Testis (tissue), 3 donors: ENCODE results near the gene UTS2B. TPM values are rescaled to one million over a fixed set of nuclear protein-coding genes. Genes with fewer than 3 reads are reported as not detected.

Source experiments
- DNase-seq: peaks from one replicate; pipeline ENCODE4 v3.0.0-alpha.2; 2019
- H3K27ac ChIP-seq, 2 donors: fragments of 200-600 bp; sonication (generic); one replicate each; pipeline ENCODE4 v1.5.1; 2019
- H3K27me3 ChIP-seq: fragments of 200-600 bp; sonication (generic); one replicate; pipeline ENCODE4 v1.5.1; 2019
- H3K36me3 ChIP-seq: fragments of 200-600 bp; sonication (generic); one replicate; pipeline ENCODE4 v1.5.1; 2017; ENCODE audit warnings: low read depth; ENCODE audit errors: missing control alignments
- H3K4me1 ChIP-seq: fragments of 200-600 bp; sonication (generic); one replicate; pipeline ENCODE4 v1.5.1; 2019
- H3K4me3 ChIP-seq, 2 donors: fragments of 200-600 bp; sonication (generic); one replicate each; pipeline ENCODE4 v1.5.1; 2017 to 2019
- H3K9me3 ChIP-seq: fragments of 200-600 bp; sonication (generic); one replicate; pipeline ENCODE4 v1.5.1; 2017
- CTCF ChIP-seq, 3 experiments: fragments of 450-650 bp in 2 of 3; fragments of 200-600 bp in 1 of 3; sonication (generic) in 1 of 3; IDR thresholded peaks; one replicate each; pipeline ENCODE4 v1.5.1; 2016 to 2019; ENCODE audit warnings: antibody characterized with exemption in 3 of 3, mild to moderate bottlenecking in 2 of 3, moderate library complexity in 1 of 3
- POLR2A ChIP-seq: fragments of 450-650 bp; IDR thresholded peaks from one replicate; pipeline ENCODE4 v1.6.1; 2017; ENCODE audit warnings: antibody characterized with exemption, mild to moderate bottlenecking, moderate library complexity
- WGBS, 2 donors: methylation state at CpG; one replicate each; pipeline ENCODE4 v1.1.5; 2018; 5-methylcytosine and 5-hydroxymethylcytosine counted together
- intact Hi-C: fragments of 100-400 bp; cut with DNase I; formaldehyde crosslinking; loops from one replicate; pipeline ENCODE4 v1.15.1; 2023; ENCODE audit warnings: low total_unique reads
- polyA plus RNA-seq: library from polyadenylated mRNA; stranded (reverse); fragments of 350-450 nt; fragmentation: Illumina TruSeq; extraction: RNeasy Lipid Tissue Mini Kit (QIAGEN cat#74804); gene quantifications from one replicate; pipeline ENCODE4 v1.2.3, GENCODE V29; 2014; ENCODE audit warnings: low read depth, low replicate concordance; ENCODE audit not compliant: insufficient read depth
- total RNA-seq, 2 donors: library from RNA; depleted of rRNA; stranded (reverse); fragments of >200 nt; gene quantifications; one replicate each; pipeline ENCODE4 v1.2.3, GENCODE V29; 2016

The UTS2B gene
- total and polyA plus RNA-seq, 3 donors from 2014 or later, result 5.9 to 13.1 (median 12.3) TPM

GRCh38 chr3:191336833-191337232 lies 6.5 kb upstream of the UTS2B start:
- Histone ChIP-seq H3K9me3 (no peaks in the 10 kb centered on the region), H3K27ac (no peak overlapping the region), H3K4me1 (no peaks in the 10 kb centered on the region), H3K27me3 (no peaks in the 10 kb centered on the region), H3K36me3 (no peaks in the 10 kb centered on the region), H3K4me3 (no peak overlapping the region)
- whole genome bisulfite sequencing, 2 donors, result 68 to 82% methylated on average over 2 of the region's 2 CpGs
- intact Hi-C loops, result no loop called here
- no peak for TF ChIP-seq POLR2A
- TF ChIP-seq CTCF (IDR thresholded peaks at IDR 0.05), result no peak
- no peak for DNase-seq

DNA sequence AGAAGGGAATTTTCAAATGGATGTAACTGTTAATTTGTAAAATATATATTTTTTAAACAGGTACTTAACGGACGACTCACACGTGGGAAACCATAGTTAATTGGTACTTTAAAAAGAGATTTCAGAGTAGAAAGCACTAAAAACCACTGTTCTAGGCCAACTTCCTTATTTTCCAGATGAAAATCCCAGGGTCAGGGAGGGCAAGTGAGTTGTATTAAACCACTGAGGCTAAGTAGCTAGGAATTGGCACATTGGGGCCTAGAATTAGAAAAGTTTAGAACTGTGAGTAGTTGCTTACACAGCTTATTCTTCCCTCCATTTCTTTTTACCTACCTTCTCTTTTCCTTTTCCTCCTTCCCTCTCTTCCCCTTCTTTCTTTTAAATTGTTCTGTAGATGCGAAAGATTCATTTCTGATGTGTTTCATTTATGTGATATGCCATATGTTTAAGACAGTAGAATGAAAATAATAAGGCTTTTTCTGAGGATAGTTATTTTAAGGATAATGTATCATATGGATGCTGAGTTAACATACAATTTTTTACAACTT lies 4.1 kb upstream of the UTS2B start:
- 78 to 88% methylated on average over 4 of the region's 4 CpGs for WGBS, 2 donors
- H3K4me1 ChIP-seq, result peaks cover 11% of the 10 kb centered on the region
- intact Hi-C loops, result no loop called here
- H3K9me3 ChIP-seq, result no peaks in the 10 kb centered on the region
- no peak overlapping the region for H3K4me3 ChIP-seq
- TF ChIP-seq POLR2A (no peak), CTCF (IDR thresholded peaks at IDR 0.05) (no peak)
- H3K27ac ChIP-seq, result no peak overlapping the region
- H3K36me3 ChIP-seq, result no peaks in the 10 kb centered on the region
- no peak for DNase-seq
- H3K27me3 ChIP-seq, result no peaks in the 10 kb centered on the region

DNA sequence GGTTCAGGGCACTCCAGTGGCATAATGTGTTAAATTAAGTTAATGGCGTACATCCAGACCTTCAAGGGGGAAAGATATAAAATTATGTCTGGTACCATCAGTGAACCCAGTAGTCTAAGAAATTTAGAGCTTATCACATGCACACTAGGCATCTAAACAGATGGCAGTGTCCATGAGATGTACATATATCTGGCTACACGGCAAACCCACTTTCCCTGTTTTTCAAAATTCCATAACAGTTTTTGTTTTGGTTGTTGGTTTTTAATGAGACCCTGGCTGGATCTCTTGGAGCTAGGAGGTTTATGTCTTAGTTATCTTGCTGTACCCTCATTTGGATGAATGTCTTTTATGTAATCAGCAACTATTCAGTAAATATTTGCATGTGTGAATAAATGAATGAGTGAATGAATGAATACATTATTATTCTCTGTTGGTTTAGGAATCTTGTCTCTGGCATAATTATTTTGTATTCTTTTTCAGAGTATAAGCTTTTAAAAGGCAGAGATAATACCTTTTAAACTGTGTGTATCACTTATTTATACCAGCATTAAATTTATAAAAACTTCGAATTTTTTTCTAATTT lies 3.1 kb upstream of the UTS2B start:
- TF ChIP-seq CTCF (IDR thresholded peaks at IDR 0.05) (no peak), POLR2A (no peak)
- Histone ChIP-seq H3K4me1 (peaks cover 17% of the 10 kb centered on the region), H3K4me3 (no peak overlapping the region), H3K36me3 (no peaks in the 10 kb centered on the region), H3K27ac (no peak overlapping the region), H3K27me3 (no peaks in the 10 kb centered on the region), H3K9me3 (no peaks in the 10 kb centered on the region)
- intact Hi-C loops, result no loop called here
- WGBS, 2 donors, result 79 to 90% methylated on average over 3 of the region's 3 CpGs
- no peak for DNase-seq

GRCh38 chr3:191331388-191331787 lies 1.1 kb upstream of the UTS2B start:
- Histone ChIP-seq H3K4me3 (no peak overlapping the region), H3K27me3 (no peaks in the 10 kb centered on the region), H3K4me1 (peaks cover 20% of the 10 kb centered on the region), H3K27ac (peak overlapping the region in 1 of 2 donors; percentile 98), H3K36me3 (no peaks in the 10 kb centered on the region), H3K9me3 (no peaks in the 10 kb centered on the region)
- DNase-seq, result no peak
- intact Hi-C loops, result no loop called here
- 59 to 71% methylated on average over 3 of the region's 3 CpGs for WGBS, 2 donors
- TF ChIP-seq POLR2A, result no peak
- TF ChIP-seq CTCF (IDR thresholded peaks at IDR 0.05), result no peak

GRCh38 chr3:191330530-191331048 lies 263 bp upstream of the UTS2B start:
- no peak for DNase-seq

More at GRCh38 chr3:191330530-191331048, 263 bp upstream of the UTS2B start:
- no peaks in the 10 kb centered on the region for H3K27me3 ChIP-seq
- intact Hi-C loops, result no loop called here
- no peaks in the 10 kb centered on the region for H3K9me3 ChIP-seq
- H3K4me3 ChIP-seq, result peak overlapping the region; percentile 89 to 95
- TF ChIP-seq CTCF (IDR thresholded peaks at IDR 0.05), result no peak
- no peak for TF ChIP-seq POLR2A
- WGBS, 2 donors, result 9 to 24% methylated on average over 11 of the region's 11 CpGs
- H3K36me3 ChIP-seq, result no peaks in the 10 kb centered on the region
- peak overlapping the region; percentile 90 to 98 for H3K27ac ChIP-seq
- peaks cover 20% of the 10 kb centered on the region for H3K4me1 ChIP-seq
